HEK293 (cell line): ENCODE data around the gene PPP4R4.

Source experiments
- CTCF ChIA-PET: fragments of 350-600 bp; formaldehyde crosslinking; extraction: SDS; loops from one replicate; lab custom pipeline; 2021; ENCODE audit warnings: antibody characterized with exemption; lab: Yijun Ruan, JAX
- POLR2A ChIA-PET: fragments of 300-600 bp; formaldehyde crosslinking; extraction: SDS; loops from one replicate; lab custom pipeline; 2020; ENCODE audit warnings: antibody characterized with exemption, inconsistent platforms; lab: Yijun Ruan, JAX
- H3K27ac ChIP-seq: fragments of 200-500 bp; sonication (Bioruptor generic); 2 replicates; pipeline ENCODE4 v1.5.1; 2014; ENCODE audit warnings: low read depth, low read length, control low read depth, inconsistent platforms; ENCODE audit errors: extremely low read depth
- H3K36me3 ChIP-seq, 2 experiments: fragments of 200-500 bp in 1 of 2; sonication (Bioruptor generic) in 1 of 2; 1 replicate in 1 of 2; 2 replicates in 1 of 2; pipeline ENCODE4 v1.5.1; 2014 to 2017; ENCODE audit warnings: inconsistent platforms in 2 of 2, low read length in 2 of 2; ENCODE audit not compliant: control insufficient read depth in 2 of 2, insufficient read depth in 1 of 2
- H3K4me1 ChIP-seq: fragments of 200-500 bp; sonication (Bioruptor generic); 2 replicates; pipeline ENCODE4 v1.5.1; 2014; ENCODE audit warnings: mild to moderate bottlenecking, low read length, inconsistent platforms; ENCODE audit not compliant: control insufficient read depth, insufficient read depth
- H3K4me3 ChIP-seq: 2 replicates; pipeline ENCODE4 v1.5.1; 2011; ENCODE audit warnings: low read depth, mild to moderate bottlenecking, control low read depth, low read length, moderate library complexity
- H3K9me3 ChIP-seq: fragments of 200-500 bp; sonication (Bioruptor generic); 2 replicates; pipeline ENCODE4 v1.5.1; 2014; ENCODE audit warnings: low read depth, low read length, inconsistent platforms; ENCODE audit not compliant: control insufficient read depth, insufficient read depth
- AEBP2 ChIP-seq: fragments of 450-650 bp; formaldehyde crosslinking; IDR thresholded peaks from 2 replicates; pipeline ENCODE4 v1.5.1; 2016; ENCODE audit warnings: missing biosample characterization, missing genetic modification characterization, borderline replicate concordance
- ATF2 ChIP-seq: fragments of 450-650 bp; formaldehyde crosslinking; IDR thresholded peaks from 2 replicates; pipeline ENCODE4 v1.5.1; 2016; ENCODE audit warnings: missing biosample characterization, missing genetic modification characterization, low read depth
- IKZF3 ChIP-seq: fragments of 450-650 bp; IDR thresholded peaks from 2 replicates; pipeline ENCODE4 v1.5.0; 2018; ENCODE audit warnings: missing biosample characterization, mild to moderate bottlenecking, missing genetic modification characterization, moderate library complexity
- KLF17 ChIP-seq: fragments of 450-650 bp; formaldehyde crosslinking; IDR thresholded peaks from 2 replicates; pipeline ENCODE4 v1.5.1; 2016; ENCODE audit warnings: missing biosample characterization, missing genetic modification characterization
- PRDM10 ChIP-seq: fragments of 450-650 bp; formaldehyde crosslinking; IDR thresholded peaks from 2 replicates; pipeline ENCODE4 v1.5.1; 2016; ENCODE audit warnings: missing biosample characterization, missing genetic modification characterization
- SCRT1 ChIP-seq: fragments of 450-650 bp; formaldehyde crosslinking; IDR thresholded peaks from 2 replicates; pipeline ENCODE4 v1.5.1; 2016; ENCODE audit warnings: missing biosample characterization, missing genetic modification characterization, borderline replicate concordance
- ZBTB20 ChIP-seq: fragments of 450-650 bp; formaldehyde crosslinking; IDR thresholded peaks from 2 replicates; pipeline ENCODE4 v1.5.1; 2016; ENCODE audit warnings: missing biosample characterization, missing genetic modification characterization
- ZNF121 ChIP-seq: fragments of 450-650 bp; formaldehyde crosslinking; IDR thresholded peaks from 2 replicates; pipeline ENCODE4 v1.5.1; 2016; ENCODE audit warnings: missing biosample characterization, missing genetic modification characterization
- ZNF155 ChIP-seq: fragments of 450-650 bp; formaldehyde crosslinking; IDR thresholded peaks from 2 replicates; pipeline ENCODE4 v1.5.1; 2016; ENCODE audit warnings: missing biosample characterization, missing genetic modification characterization
- ZNF211 ChIP-seq: fragments of 450-650 bp; formaldehyde crosslinking; IDR thresholded peaks from 2 replicates; pipeline ENCODE4 v1.5.1; 2016; ENCODE audit warnings: low read depth, missing biosample characterization, missing genetic modification characterization
- ZNF394 ChIP-seq: fragments of 450-650 bp; formaldehyde crosslinking; IDR thresholded peaks from 2 replicates; pipeline ENCODE4 v1.5.1; 2016; ENCODE audit warnings: missing biosample characterization, missing genetic modification characterization, mild to moderate bottlenecking, moderate library complexity, borderline replicate concordance
- ZNF398 ChIP-seq: fragments of 450-650 bp; formaldehyde crosslinking; IDR thresholded peaks from 2 replicates; pipeline ENCODE4 v1.5.1; 2017; ENCODE audit warnings: missing biosample characterization, missing genetic modification characterization
- ZNF48 ChIP-seq: fragments of 450-650 bp; formaldehyde crosslinking; IDR thresholded peaks from 2 replicates; pipeline ENCODE4 v1.5.1; 2016; ENCODE audit warnings: missing biosample characterization, missing genetic modification characterization
- ZNF521 ChIP-seq: fragments of 450-650 bp; formaldehyde crosslinking; IDR thresholded peaks from 2 replicates; pipeline ENCODE4 v1.5.1; 2017; ENCODE audit warnings: missing biosample characterization, mild to moderate bottlenecking, missing genetic modification characterization
- ZNF558 ChIP-seq: fragments of 450-650 bp; formaldehyde crosslinking; IDR thresholded peaks from 2 replicates; pipeline ENCODE4 v1.5.1; 2016; ENCODE audit warnings: missing biosample characterization, missing genetic modification characterization
- ZNF623 ChIP-seq: fragments of 450-650 bp; formaldehyde crosslinking; IDR thresholded peaks from 2 replicates; pipeline ENCODE4 v1.5.1; 2016; ENCODE audit warnings: missing biosample characterization, missing genetic modification characterization
- ZNF626 ChIP-seq: fragments of 450-650 bp; sonication (Bioruptor Pico); formaldehyde crosslinking; IDR thresholded peaks from 2 replicates; pipeline ENCODE4 v1.5.1; 2018; ENCODE audit warnings: missing biosample characterization, missing genetic modification characterization, inconsistent platforms
- ZNF658 ChIP-seq: fragments of 450-650 bp; formaldehyde crosslinking; IDR thresholded peaks from 2 replicates; pipeline ENCODE4; 2016; ENCODE audit warnings: missing biosample characterization, missing genetic modification characterization
- ZNF670 ChIP-seq: fragments of 450-650 bp; formaldehyde crosslinking; IDR thresholded peaks from 2 replicates; pipeline ENCODE4 v1.5.1; 2016; ENCODE audit warnings: missing biosample characterization, missing genetic modification characterization, low read depth
- ZNF792 ChIP-seq: fragments of 450-650 bp; formaldehyde crosslinking; IDR thresholded peaks from 2 replicates; pipeline ENCODE4 v1.5.1; 2016; ENCODE audit warnings: missing biosample characterization, missing genetic modification characterization

Gene PPP4R4

GRCh38 chr14:94139421-94139820 is 34.7 kb upstream of the PPP4R4 start:
- H3K27ac ChIP-seq, result no peak overlapping the region
- ChIA-PET CTCF (interaction anchor here (0.5 to 4.7 kb wide), 6 partner anchors 31 to 550 kb away, joined by 3 to 62 read pairs (median 4); no protein-coding TSS in a partner anchor), POLR2A (no interaction called here)

More at GRCh38 chr14:94139421-94139820, 34.7 kb upstream of the PPP4R4 start:
- no peaks in the 10 kb centered on the region for H3K4me1 ChIP-seq
- H3K4me3 ChIP-seq, result no peak overlapping the region
- H3K36me3 ChIP-seq, result no peaks in the 10 kb centered on the region
- no peaks in the 10 kb centered on the region for H3K9me3 ChIP-seq
- TF ChIP-seq ZBTB20 (tag by site-specific recombination) (no peak), ZNF558 (tag by site-specific recombination) (no peak), SCRT1 (no peak), ATF2 (tag by site-specific recombination) (no peak), ZNF394 (no peak), ZNF623 (tag by site-specific recombination) (no peak), ZNF626 (tag by site-specific recombination) (no peak), PRDM10 (tag by site-specific recombination) (no peak), ZNF155 (tag by site-specific recombination) (no peak), KLF17 (tag by site-specific recombination) (no peak), ZNF398 (tag by site-specific recombination) (no peak), IKZF3 (no peak), ZNF521 (no peak), ZNF211 (tag by site-specific recombination) (no peak), AEBP2 (tag by site-specific recombination) (no peak), ZNF670 (tag by site-specific recombination) (no peak), ZNF658 (no peak), ZNF121 (no peak), ZNF792 (tag by site-specific recombination) (no peak), ZNF48 (no peak)
